ENCODE measurements around the gene LRSAM1.

LRSAM1 gene

DNA sequence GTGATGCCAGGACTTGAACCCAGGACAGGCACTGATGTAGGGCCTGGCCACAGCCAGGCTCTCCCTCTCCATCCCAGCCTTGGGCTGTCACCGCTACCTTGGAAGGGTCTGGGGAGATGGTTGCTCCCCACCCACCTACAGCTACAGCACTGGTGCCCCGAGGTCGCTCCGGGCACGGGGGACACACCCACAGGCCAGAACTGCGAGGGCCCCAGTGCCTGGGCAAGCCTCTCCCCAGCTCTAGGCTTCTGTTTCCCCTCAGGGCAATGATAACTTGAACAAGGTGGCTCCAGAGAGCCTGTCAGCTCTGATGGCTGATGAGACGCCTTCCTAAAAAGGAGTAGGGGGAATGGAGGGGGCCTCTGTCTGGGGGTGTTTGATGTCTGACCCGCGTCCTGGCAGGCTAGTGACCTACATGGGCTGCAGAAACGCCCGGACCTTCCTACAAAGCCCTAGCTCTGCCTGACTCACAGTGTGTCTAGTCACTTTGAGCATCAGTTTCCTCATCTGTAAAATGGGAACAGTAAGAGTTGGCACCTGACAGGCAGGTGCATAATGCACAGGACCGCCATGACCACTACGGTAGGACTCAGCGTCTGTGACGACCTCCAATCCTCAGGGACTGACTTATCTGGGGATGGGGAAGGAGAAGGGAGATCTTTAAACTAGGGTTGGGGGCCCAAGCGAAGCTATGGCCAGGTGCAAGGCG, 76.4 kb downstream of the LRSAM1 start:
- Histone ChIP-seq H3K27ac (ENCODE audit: low read length) (no peak overlapping the region), H3K27me3 (replicated peaks; ENCODE audit: insufficient read depth, low read length) (no peaks in the 10 kb centered on the region), H3K9me2 (replicated peaks; ENCODE audit: insufficient read depth, low read length) (no peaks in the 10 kb centered on the region), H3K36me3 (replicated peaks; ENCODE audit: insufficient read depth, low read length) (no peaks in the 10 kb centered on the region), H3K9me3 (replicated peaks; ENCODE audit: insufficient read depth, low read length) (no peaks in the 10 kb centered on the region), H2AFZ (ENCODE audit: low read length) (no peak overlapping the region), H3F3A (ENCODE audit: insufficient read depth, low read length) (no peaks in the 10 kb centered on the region), H3K4me2 (ENCODE audit: low read depth, low read length) (no peak overlapping the region), H4K20me1 (ENCODE audit: insufficient read depth, low read length) (no peaks in the 10 kb centered on the region), H3K4me1 (ENCODE audit: low read length) (no peaks in the 10 kb centered on the region), H3K4me3 (ENCODE audit: low read length) (no peak overlapping the region), H3K79me2 (ENCODE audit: low read length) (no peaks in the 10 kb centered on the region), H3K9ac (ENCODE audit: low read length) (no peak overlapping the region)
- DNase-seq = no peak
- TF ChIP-seq CTCF (IDR thresholded peaks at IDR 0.05; ENCODE audit: low read length) (no peak), EZH2 (optimal IDR thresholded peaks at IDR 0.05; ENCODE audit: low read depth, low read length) (no peak), EZH2phosphoT487 (IDR thresholded peaks at IDR 0.05; ENCODE audit: low read length) (no peak)

- Histone ChIP-seq H2AFZ (ENCODE audit: low read length) (no peak overlapping the region), H3K9me2 (replicated peaks; ENCODE audit: insufficient read depth, low read length) (no peaks in the 10 kb centered on the region), H3K36me3 (replicated peaks; ENCODE audit: insufficient read depth, low read length) (no peaks in the 10 kb centered on the region), H3K4me2 (ENCODE audit: low read depth, low read length) (no peak overlapping the region), H3F3A (ENCODE audit: insufficient read depth, low read length) (no peaks in the 10 kb centered on the region), H3K27ac (ENCODE audit: low read length) (no peak overlapping the region), H3K9ac (ENCODE audit: low read length) (no peak overlapping the region), H4K20me1 (ENCODE audit: insufficient read depth, low read length) (no peaks in the 10 kb centered on the region), H3K79me2 (ENCODE audit: low read length) (no peaks in the 10 kb centered on the region), H3K4me3 (ENCODE audit: low read length) (no peak overlapping the region), H3K9me3 (replicated peaks; ENCODE audit: insufficient read depth, low read length) (no peaks in the 10 kb centered on the region), H3K4me1 (ENCODE audit: low read length) (no peaks in the 10 kb centered on the region), H3K27me3 (replicated peaks; ENCODE audit: insufficient read depth, low read length) (no peaks in the 10 kb centered on the region)
- no peak for TF ChIP-seq CTCF (IDR thresholded peaks at IDR 0.05; ENCODE audit: low read length)
- TF ChIP-seq EZH2phosphoT487 (IDR thresholded peaks at IDR 0.05; ENCODE audit: low read length) = no peak
- no peak for TF ChIP-seq EZH2 (optimal IDR thresholded peaks at IDR 0.05; ENCODE audit: low read depth, low read length)
- no peak for DNase-seq
These were observed 77.3 kb downstream of the LRSAM1 start for GRCh38 chr9:127528422-127529251.

DNA sequence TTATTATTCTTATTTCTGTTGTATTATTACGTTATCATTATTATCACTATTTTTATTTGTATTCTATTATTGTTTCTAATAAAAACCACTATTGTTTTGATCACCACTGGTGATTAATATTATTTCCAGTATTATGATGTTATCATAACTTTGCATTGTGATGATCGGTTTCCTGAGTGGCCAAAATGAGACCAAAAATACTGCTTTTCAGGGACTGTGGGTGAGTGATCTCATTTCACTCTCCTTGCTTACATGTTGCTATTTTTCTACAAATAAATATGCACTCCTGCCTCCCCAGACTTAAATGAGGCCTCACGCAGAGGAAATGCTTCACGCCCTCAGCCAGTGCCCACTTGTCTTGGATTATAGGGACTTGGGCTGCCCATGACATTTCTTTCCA, 78.4 kb downstream of the LRSAM1 start:
- no peaks in the 10 kb centered on the region for H3K4me1 ChIP-seq (ENCODE audit: low read length)
- no peak for TF ChIP-seq EZH2phosphoT487 (IDR thresholded peaks at IDR 0.05; ENCODE audit: low read length)
- TF ChIP-seq EZH2 (optimal IDR thresholded peaks at IDR 0.05; ENCODE audit: low read depth, low read length) = no peak
- no peak for TF ChIP-seq CTCF (IDR thresholded peaks at IDR 0.05; ENCODE audit: low read length)
- DNase-seq = no peak
- no peak overlapping the region for H3K9ac ChIP-seq (ENCODE audit: low read length)
- H3K27ac ChIP-seq (ENCODE audit: low read length) = no peak overlapping the region
- H2AFZ ChIP-seq (ENCODE audit: low read length) = no peak overlapping the region
- no peaks in the 10 kb centered on the region for H3F3A ChIP-seq (ENCODE audit: insufficient read depth, low read length)
- no peaks in the 10 kb centered on the region for H3K36me3 ChIP-seq (replicated peaks; ENCODE audit: insufficient read depth, low read length)
- H3K4me3 ChIP-seq (ENCODE audit: low read length) = no peak overlapping the region
- no peaks in the 10 kb centered on the region for H3K79me2 ChIP-seq (ENCODE audit: low read length)
- H3K27me3 ChIP-seq (replicated peaks; ENCODE audit: insufficient read depth, low read length) = no peaks in the 10 kb centered on the region
- no peaks in the 10 kb centered on the region for H3K9me3 ChIP-seq (replicated peaks; ENCODE audit: insufficient read depth, low read length)
- no peaks in the 10 kb centered on the region for H3K9me2 ChIP-seq (replicated peaks; ENCODE audit: insufficient read depth, low read length)
- H4K20me1 ChIP-seq (ENCODE audit: insufficient read depth, low read length) = no peaks in the 10 kb centered on the region
- no peak overlapping the region for H3K4me2 ChIP-seq (ENCODE audit: low read depth, low read length)

Data from MM.1S (cell line).